Measurements from ENCODE around the gene HSD17B12.

DNA sequence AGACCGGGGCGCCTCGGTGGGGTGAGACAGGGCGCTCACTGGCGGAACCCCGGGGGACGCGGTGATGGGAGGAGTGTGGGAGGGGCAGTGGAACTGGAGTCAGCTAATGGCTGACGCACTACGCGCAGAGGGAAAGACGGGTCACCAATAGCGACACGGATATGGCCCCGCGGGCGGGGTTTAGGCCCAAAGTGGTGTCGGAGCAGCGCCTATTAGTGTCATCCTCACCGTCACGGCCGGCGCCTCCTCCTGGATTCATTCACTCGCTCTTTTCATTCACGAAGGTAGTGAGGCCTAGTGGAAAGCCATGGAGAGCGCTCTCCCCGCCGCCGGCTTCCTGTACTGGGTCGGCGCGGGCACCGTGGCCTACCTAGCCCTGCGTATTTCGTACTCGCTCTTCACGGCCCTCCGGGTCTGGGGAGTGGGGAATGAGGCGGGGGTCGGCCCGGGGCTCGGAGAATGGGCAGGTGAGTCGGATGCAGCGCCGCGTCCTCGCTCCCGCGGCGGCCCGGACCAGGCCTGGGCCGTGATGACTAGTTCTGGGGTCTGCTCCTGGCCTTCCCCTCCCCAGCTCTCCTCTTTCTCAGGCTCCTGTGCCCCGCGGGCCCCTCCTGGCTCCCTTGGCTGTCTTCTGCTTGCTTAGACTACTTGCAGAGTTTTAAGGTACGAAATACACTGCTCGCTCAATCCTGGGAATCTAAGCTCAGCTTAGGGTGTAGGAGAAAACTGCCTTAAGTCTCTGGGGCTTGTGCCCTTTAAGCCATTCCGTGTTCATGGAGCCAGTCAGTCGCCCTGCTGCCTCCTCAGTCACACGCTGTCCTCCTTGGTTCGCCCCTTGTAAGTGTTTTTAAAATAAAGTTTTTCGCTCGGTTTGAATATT lies at the start of gene HSD17B12:
- TF ChIP-seq, protein P1, sequence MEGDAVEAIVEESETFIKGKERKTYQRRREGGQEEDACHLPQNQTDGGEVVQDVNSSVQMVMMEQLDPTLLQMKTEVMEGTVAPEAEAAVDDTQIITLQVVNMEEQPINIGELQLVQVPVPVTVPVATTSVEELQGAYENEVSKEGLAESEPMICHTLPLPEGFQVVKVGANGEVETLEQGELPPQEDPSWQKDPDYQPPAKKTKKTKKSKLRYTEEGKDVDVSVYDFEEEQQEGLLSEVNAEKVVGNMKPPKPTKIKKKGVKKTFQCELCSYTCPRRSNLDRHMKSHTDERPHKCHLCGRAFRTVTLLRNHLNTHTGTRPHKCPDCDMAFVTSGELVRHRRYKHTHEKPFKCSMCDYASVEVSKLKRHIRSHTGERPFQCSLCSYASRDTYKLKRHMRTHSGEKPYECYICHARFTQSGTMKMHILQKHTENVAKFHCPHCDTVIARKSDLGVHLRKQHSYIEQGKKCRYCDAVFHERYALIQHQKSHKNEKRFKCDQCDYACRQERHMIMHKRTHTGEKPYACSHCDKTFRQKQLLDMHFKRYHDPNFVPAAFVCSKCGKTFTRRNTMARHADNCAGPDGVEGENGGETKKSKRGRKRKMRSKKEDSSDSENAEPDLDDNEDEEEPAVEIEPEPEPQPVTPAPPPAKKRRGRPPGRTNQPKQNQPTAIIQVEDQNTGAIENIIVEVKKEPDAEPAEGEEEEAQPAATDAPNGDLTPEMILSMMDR (IDR thresholded peaks at IDR 0.05): peak in 1 of 7 experiments; percentile 1
- peak; percentile 78 to 96 (median 96) for TF ChIP-seq POLR2A (IDR thresholded peaks at IDR 0.05)
